HepG2 (cell line): ENCODE results near the gene SNAPC4. TPM values are rescaled to one million over a fixed set of nuclear protein-coding genes. Genes with fewer than 3 reads are reported as not detected.

Experiments
- AGO1 ChIP-seq: fragments of 200-400 bp; formaldehyde crosslinking; IDR thresholded peaks from 2 replicates; pipeline ENCODE4 v1.6.1; 2017; ENCODE audit warnings: mild to moderate bottlenecking, low read depth, low read length, moderate library complexity; ENCODE audit not compliant: poor library complexity, severe bottlenecking
- ELF3 ChIP-seq: IDR thresholded peaks from 2 replicates; pipeline ENCODE4 v1.6.1; 2016; ENCODE audit warnings: missing genetic modification reagents, missing compliant biosample characterization
- MZF1 ChIP-seq: sonication (generic); formaldehyde crosslinking; IDR thresholded peaks from 2 replicates; pipeline ENCODE4 v1.8.1; 2023; ENCODE audit warnings: mild to moderate bottlenecking, missing genetic modification reagents, borderline replicate concordance
- SMARCE1 ChIP-seq: fragments of 450-650 bp; IDR thresholded peaks from 2 replicates; pipeline ENCODE4 v1.6.1; 2017; ENCODE audit warnings: borderline replicate concordance
- ZNF547 ChIP-seq: sonication (generic); formaldehyde crosslinking; IDR thresholded peaks from 2 replicates; pipeline ENCODE4 v1.5.1; 2020; ENCODE audit warnings: mild to moderate bottlenecking, missing genetic modification reagents
- ZNF562 ChIP-seq: sonication (generic); formaldehyde crosslinking; IDR thresholded peaks from 2 replicates; pipeline ENCODE4 v1.8.0; 2022; ENCODE audit warnings: missing genetic modification reagents, borderline replicate concordance
- polyA plus RNA-seq, 8 experiments: library from polyadenylated mRNA; depleted of rRNA in 3 of 8; stranded (reverse) in 7 of 8; unstranded in 1 of 8; fragments of >200 nt; fragmentation: Illumina TruSeq in 4 of 8; extraction: Trizol in 4 of 8; gene quantifications; 2 replicates each; pipeline versions ENCODE4 v1.2.1 to v1.2.3, GENCODE V29; 2011 to 2016; ENCODE audit warnings: low read depth in 4 of 8, missing spikeins in 1 of 8, mixed read lengths in 1 of 8; ENCODE audit not compliant: insufficient read depth in 1 of 8
- total RNA-seq, 5 experiments: library from RNA; depleted of rRNA; stranded (reverse); fragments of >200 nt; fragmentation: Illumina TruSeq; extraction: Trizol; gene quantifications; 2 replicates each; pipeline ENCODE4 v1.2.3, GENCODE V29; 2016; ENCODE audit warnings: low read depth in 1 of 5
- TF ChIP-seq, protein P1 (sequence below): sonication (generic); formaldehyde crosslinking; IDR thresholded peaks from 2 replicates; pipeline ENCODE4 v1.4.0; 2020; ENCODE audit warnings: missing genetic modification reagents
- TF ChIP-seq, protein P2 (sequence below): sonication (generic); formaldehyde crosslinking; IDR thresholded peaks from 2 replicates; pipeline ENCODE4 v1.4.0; 2020; ENCODE audit warnings: missing genetic modification reagents; ENCODE audit errors: not compliant biosample characterization
- TF ChIP-seq, protein P3 (sequence below), 2 experiments: sonication (generic) in 1 of 2; formaldehyde crosslinking in 1 of 2; IDR thresholded peaks; 2 replicates each; pipeline versions ENCODE4 v1.6.1 to v1.9.0; 2014 to 2022; ENCODE audit warnings: antibody characterized with exemption in 1 of 2, borderline replicate concordance in 1 of 2, inconsistent platforms in 1 of 2, low read depth in 1 of 2, missing genetic modification reagents in 1 of 2

The SNAPC4 gene
- total and polyA plus RNA-seq, 2 of the 13 experiments (the other 11 are each of a cell fraction or from before 2014, with no cell fraction given): 2.0 to 6.0 TPM

- TF ChIP-seq, protein P1, sequence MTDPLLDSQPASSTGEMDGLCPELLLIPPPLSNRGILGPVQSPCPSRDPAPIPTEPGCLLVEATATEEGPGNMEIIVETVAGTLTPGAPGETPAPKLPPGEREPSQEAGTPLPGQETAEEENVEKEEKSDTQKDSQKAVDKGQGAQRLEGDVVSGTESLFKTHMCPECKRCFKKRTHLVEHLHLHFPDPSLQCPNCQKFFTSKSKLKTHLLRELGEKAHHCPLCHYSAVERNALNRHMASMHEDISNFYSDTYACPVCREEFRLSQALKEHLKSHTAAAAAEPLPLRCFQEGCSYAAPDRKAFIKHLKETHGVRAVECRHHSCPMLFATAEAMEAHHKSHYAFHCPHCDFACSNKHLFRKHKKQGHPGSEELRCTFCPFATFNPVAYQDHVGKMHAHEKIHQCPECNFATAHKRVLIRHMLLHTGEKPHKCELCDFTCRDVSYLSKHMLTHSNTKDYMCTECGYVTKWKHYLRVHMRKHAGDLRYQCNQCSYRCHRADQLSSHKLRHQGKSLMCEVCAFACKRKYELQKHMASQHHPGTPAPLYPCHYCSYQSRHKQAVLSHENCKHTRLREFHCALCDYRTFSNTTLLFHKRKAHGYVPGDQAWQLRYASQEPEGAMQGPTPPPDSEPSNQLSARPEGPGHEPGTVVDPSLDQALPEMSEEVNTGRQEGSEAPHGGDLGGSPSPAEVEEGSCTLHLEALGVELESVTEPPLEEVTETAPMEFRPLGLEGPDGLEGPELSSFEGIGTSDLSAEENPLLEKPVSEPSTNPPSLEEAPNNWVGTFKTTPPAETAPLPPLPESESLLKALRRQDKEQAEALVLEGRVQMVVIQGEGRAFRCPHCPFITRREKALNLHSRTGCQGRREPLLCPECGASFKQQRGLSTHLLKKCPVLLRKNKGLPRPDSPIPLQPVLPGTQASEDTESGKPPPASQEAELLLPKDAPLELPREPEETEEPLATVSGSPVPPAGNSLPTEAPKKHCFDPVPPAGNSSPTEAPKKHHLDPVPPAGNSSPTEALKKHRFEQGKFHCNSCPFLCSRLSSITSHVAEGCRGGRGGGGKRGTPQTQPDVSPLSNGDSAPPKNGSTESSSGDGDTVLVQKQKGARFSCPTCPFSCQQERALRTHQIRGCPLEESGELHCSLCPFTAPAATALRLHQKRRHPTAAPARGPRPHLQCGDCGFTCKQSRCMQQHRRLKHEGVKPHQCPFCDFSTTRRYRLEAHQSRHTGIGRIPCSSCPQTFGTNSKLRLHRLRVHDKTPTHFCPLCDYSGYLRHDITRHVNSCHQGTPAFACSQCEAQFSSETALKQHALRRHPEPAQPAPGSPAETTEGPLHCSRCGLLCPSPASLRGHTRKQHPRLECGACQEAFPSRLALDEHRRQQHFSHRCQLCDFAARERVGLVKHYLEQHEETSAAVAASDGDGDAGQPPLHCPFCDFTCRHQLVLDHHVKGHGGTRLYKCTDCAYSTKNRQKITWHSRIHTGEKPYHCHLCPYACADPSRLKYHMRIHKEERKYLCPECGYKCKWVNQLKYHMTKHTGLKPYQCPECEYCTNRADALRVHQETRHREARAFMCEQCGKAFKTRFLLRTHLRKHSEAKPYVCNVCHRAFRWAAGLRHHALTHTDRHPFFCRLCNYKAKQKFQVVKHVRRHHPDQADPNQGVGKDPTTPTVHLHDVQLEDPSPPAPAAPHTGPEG: no peak
- TF ChIP-seq, protein P2, sequence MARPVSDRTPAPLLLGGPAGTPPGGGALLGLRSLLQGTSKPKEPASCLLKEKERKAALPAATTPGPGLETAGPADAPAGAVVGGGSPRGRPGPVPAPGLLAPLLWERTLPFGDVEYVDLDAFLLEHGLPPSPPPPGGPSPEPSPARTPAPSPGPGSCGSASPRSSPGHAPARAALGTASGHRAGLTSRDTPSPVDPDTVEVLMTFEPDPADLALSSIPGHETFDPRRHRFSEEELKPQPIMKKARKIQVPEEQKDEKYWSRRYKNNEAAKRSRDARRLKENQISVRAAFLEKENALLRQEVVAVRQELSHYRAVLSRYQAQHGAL (CRISPR knock-in tag): no peak
- no peak for TF ChIP-seq ZNF547 (CRISPR knock-in tag)
- peak; percentile 12; the same call in 1 of the 2 replicates for TF ChIP-seq ELF3 (CRISPR knock-in tag)
- TF ChIP-seq, protein P3, sequence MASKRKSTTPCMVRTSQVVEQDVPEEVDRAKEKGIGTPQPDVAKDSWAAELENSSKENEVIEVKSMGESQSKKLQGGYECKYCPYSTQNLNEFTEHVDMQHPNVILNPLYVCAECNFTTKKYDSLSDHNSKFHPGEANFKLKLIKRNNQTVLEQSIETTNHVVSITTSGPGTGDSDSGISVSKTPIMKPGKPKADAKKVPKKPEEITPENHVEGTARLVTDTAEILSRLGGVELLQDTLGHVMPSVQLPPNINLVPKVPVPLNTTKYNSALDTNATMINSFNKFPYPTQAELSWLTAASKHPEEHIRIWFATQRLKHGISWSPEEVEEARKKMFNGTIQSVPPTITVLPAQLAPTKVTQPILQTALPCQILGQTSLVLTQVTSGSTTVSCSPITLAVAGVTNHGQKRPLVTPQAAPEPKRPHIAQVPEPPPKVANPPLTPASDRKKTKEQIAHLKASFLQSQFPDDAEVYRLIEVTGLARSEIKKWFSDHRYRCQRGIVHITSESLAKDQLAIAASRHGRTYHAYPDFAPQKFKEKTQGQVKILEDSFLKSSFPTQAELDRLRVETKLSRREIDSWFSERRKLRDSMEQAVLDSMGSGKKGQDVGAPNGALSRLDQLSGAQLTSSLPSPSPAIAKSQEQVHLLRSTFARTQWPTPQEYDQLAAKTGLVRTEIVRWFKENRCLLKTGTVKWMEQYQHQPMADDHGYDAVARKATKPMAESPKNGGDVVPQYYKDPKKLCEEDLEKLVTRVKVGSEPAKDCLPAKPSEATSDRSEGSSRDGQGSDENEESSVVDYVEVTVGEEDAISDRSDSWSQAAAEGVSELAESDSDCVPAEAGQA (IDR thresholded peaks at IDR 0.05; ENCODE audit: low read depth): no peak
- TF ChIP-seq, protein P3 (CRISPR knock-in tag; IDR thresholded peaks at IDR 0.05; ENCODE audit: borderline replicate concordance): no peak
- no peak for TF ChIP-seq SMARCE1
- TF ChIP-seq ZNF562 (CRISPR knock-in tag): no peak
- peak; percentile 45 for TF ChIP-seq AGO1
- TF ChIP-seq MZF1: no peak
Observed at GRCh38 chr9:136354592-136355085, 45.3 kb downstream of the SNAPC4 start (continued).
